ENCODE results near the gene CWF19L1. TPM values are rescaled to one million over a fixed set of nuclear protein-coding genes. Genes with fewer than 3 reads are reported as not detected.

Gene CWF19L1
- total and polyA plus RNA-seq, 2 of the 13 experiments (the other 11 are each of a cell fraction or from before 2014, with no cell fraction given): 13.6 to 42.1 TPM

GRCh38 chr10:100267239-100268104 is at the start of gene CWF19L1 (continued):
- TF ChIP-seq ZBTB37 (CRISPR knock-in tag; IDR thresholded peaks at IDR 0.05): no peak
- no peak for TF ChIP-seq MBD4 (IDR thresholded peaks at IDR 0.05; ENCODE audit: borderline replicate concordance, low read length)
- TF ChIP-seq ZKSCAN5 (CRISPR knock-in tag; IDR thresholded peaks at IDR 0.05): no peak
- no peak for TF ChIP-seq DPF2 (CRISPR knock-in tag; IDR thresholded peaks at IDR 0.05; ENCODE audit: borderline replicate concordance, low read depth)
- TF ChIP-seq BCL3 (CRISPR knock-in tag; IDR thresholded peaks at IDR 0.05): no peak
- no peak for TF ChIP-seq GPN1 (CRISPR knock-in tag; IDR thresholded peaks at IDR 0.05; ENCODE audit: borderline replicate concordance)
- no peak for TF ChIP-seq ZFP90 (CRISPR knock-in tag; IDR thresholded peaks at IDR 0.05; ENCODE audit: borderline replicate concordance)
- TF ChIP-seq NPAS2 (CRISPR knock-in tag; IDR thresholded peaks at IDR 0.05; ENCODE audit: borderline replicate concordance): no peak
- TF ChIP-seq ZBTB20 (CRISPR knock-in tag; IDR thresholded peaks at IDR 0.05; ENCODE audit: borderline replicate concordance, low read depth): no peak
- TF ChIP-seq ATF2 (CRISPR knock-in tag; IDR thresholded peaks at IDR 0.05): peak; percentile 79
- no peak for TF ChIP-seq ELK4 (CRISPR knock-in tag; IDR thresholded peaks at IDR 0.05; ENCODE audit: borderline replicate concordance)
- no peak for TF ChIP-seq ZNF329 (CRISPR knock-in tag; IDR thresholded peaks at IDR 0.05; ENCODE audit: low read depth)
- peak; percentile 30; the same call in 1 of the 2 replicates for TF ChIP-seq AKAP8 (CRISPR knock-in tag; IDR thresholded peaks at IDR 0.05)
- TF ChIP-seq DZIP1 (CRISPR knock-in tag; IDR thresholded peaks at IDR 0.05): no peak
- no peak for TF ChIP-seq ZXDC (CRISPR knock-in tag; IDR thresholded peaks at IDR 0.05)
- TF ChIP-seq SNAPC2 (CRISPR knock-in tag; IDR thresholded peaks at IDR 0.05): no peak
- peak; percentile 23; the same call in 1 of the 2 replicates for TF ChIP-seq ZNF143 (CRISPR knock-in tag; IDR thresholded peaks at IDR 0.05)

Measured in HepG2 (cell line).